Body of pancreas (tissue), 4 donors: ENCODE results near the gene RNF157.

Experiments
- POLR2A ChIP-seq, 3 donors: fragments of 450-650 bp; IDR thresholded peaks; one replicate each; pipeline ENCODE4 v1.6.1; 2016; ENCODE audit warnings: antibody characterized with exemption in 3 of 3, mild to moderate bottlenecking in 2 of 3
- TF ChIP-seq, protein P1 (sequence below), 7 experiments: fragments of 450-650 bp in 4 of 7; fragments of 200-600 bp in 3 of 7; sonication (generic) in 3 of 7; IDR thresholded peaks; one replicate each; pipeline ENCODE4 v1.5.1; 2016 to 2019; ENCODE audit warnings: antibody characterized with exemption in 7 of 7

GRCh38 chr17:76273445-76274111 lies 33.3 kb upstream of the RNF157 start:
- TF ChIP-seq, protein P1, sequence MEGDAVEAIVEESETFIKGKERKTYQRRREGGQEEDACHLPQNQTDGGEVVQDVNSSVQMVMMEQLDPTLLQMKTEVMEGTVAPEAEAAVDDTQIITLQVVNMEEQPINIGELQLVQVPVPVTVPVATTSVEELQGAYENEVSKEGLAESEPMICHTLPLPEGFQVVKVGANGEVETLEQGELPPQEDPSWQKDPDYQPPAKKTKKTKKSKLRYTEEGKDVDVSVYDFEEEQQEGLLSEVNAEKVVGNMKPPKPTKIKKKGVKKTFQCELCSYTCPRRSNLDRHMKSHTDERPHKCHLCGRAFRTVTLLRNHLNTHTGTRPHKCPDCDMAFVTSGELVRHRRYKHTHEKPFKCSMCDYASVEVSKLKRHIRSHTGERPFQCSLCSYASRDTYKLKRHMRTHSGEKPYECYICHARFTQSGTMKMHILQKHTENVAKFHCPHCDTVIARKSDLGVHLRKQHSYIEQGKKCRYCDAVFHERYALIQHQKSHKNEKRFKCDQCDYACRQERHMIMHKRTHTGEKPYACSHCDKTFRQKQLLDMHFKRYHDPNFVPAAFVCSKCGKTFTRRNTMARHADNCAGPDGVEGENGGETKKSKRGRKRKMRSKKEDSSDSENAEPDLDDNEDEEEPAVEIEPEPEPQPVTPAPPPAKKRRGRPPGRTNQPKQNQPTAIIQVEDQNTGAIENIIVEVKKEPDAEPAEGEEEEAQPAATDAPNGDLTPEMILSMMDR (IDR thresholded peaks at IDR 0.05), result no peak
- no peak for TF ChIP-seq POLR2A (IDR thresholded peaks at IDR 0.05)
